GM12874 (cell line): ENCODE results near the gene FHDC1.

ENCODE experiments used
- CTCF ChIP-seq: IDR thresholded peaks from 2 replicates; pipeline ENCODE4 v1.5.1; 2011; ENCODE audit warnings: low read depth, mild to moderate bottlenecking, control low read depth, low read length, moderate library complexity; ENCODE audit not compliant: insufficient read depth

The FHDC1 gene

GRCh38 chr4:152936446-152937335 is 568 bp downstream of the FHDC1 start:
- no peak for TF ChIP-seq CTCF

GRCh38 chr4:152937336-152938236 is 1.5 kb downstream of the FHDC1 start:
- TF ChIP-seq CTCF: no peak

DNA sequence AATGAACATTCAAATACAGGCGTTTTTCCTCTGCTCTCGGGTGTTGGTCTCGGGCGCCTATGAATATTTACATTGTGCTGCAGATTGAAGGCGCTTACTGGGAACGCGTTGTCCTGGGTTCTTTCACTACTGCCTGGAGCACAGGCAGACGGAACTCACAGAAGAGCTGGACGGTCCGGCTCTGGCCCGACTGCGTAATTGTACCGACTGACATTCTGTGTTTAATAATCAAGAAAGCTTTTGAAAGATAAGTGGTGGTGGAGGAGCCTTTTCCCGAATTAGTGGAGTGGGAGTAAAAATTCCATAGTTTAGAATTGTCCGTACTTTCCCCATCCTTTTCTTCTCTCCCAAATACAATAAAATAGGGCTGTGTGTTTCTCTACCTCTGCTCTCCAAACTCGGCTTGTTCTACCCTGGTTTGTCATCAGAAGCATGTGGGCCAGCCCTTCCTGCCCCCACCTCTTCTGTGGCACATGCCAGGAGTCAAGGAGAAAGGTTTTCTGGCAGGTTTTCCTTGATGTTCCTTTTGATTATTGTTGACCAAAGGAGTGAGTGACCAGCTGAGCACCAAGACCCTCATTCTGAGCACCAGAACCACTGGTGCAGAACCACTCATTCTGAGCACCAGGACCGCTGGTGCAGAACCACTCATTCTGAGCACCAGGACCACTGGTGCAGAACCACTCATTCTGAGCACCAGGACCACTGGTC is 2.3 kb downstream of the FHDC1 start:
- no peak for TF ChIP-seq CTCF

DNA sequence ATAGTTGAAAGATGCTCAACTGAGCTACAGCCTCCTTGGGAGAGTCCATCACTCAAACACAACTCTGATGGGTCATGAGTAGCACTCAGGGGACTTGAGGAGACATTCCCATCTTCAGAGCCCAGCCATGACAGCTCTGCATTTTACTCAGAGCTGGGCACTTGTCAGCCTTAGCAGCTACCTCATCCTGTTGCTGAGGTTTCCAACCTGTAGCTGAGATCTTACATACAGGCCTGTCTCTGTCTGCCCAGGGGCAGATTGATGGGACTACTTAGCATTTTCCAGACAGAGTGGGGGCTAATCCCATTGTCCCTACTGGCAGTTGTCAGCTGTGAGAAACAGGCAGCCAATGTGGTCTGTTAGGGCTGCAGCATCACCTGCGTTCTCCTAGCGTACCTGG is 3.5 kb downstream of the FHDC1 start:
- TF ChIP-seq CTCF: no peak

DNA sequence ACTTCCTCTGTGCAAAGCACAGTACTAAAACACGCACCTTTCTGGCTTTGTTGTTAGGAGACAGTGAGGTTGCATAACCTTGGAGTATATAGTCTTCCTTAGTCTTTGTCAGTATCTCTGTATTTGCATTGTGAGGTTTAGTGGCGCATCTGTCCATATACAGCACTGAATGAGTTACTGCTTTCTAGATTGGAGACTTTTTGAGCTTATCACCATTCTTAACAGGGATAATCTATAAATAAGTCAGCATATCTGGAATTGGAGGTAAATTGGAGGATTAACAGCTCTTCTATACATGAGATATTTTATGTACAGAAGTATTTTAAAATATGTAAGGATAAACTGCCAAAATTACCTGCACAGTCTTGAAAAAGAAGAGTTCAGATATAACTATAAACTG is 4.3 kb downstream of the FHDC1 start:
- no peak for TF ChIP-seq CTCF

DNA sequence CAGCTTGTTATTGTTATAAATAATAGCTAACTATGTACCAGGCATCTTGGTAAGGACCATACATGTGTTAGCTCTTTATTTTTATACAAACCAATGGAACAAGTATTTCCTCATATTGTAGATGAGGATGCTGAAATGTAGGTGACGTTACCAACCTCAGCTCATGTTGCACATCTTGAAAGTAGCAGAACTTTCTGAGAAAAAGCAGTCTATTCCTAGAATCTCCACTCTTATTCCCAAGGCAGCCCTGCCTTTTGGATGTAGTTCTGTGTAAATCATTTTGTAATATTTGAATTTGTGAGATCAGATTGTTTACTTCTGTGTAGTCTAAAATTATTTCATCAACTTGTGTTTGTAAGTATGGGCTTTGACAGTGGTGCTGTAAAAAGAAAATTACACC is 5.3 kb downstream of the FHDC1 start:
- no peak for TF ChIP-seq CTCF

GRCh38 chr4:152942346-152942745 is 6.2 kb downstream of the FHDC1 start:
- no peak for TF ChIP-seq CTCF
